ENCODE measurements around the gene ZG16.

ZG16 gene

DNA sequence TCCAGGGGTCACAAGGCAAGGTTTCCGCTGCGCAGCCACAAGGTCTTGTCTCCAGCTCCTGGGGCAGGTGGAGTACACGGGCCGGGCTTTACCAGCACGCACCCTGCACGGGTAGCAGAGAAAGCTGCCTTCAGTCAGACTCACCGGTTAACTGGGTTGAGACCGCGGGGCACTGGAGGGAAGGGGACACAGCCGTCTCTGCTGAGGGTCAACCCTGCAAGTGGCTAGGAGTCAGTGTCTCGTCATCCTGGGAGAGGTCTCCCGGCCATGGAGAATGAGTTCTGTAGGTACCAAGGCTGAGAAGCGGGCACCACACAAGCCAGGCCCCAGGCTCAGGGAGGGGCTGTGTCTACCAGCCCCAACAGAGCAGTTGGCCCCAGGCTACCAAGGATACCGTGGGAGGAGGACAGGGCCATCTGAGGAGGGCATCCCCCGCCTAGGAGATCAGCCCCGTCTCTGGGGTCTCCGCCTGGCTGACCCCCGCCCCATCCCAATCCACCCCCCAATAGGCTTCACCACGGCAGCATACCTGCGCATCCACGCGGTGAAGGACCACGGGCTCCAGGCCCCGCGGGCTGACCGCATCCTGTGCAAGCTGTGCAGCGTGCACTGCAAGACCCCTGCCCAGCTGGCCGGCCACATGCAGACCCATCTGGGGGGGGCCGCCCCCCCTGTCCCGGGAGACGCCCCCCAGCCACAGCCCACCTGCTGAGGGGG, 31.1 kb downstream of the ZG16 start:
- H3K36me3 ChIP-seq (replicated peaks; ENCODE audit: insufficient read depth, low read length): no peaks in the 10 kb centered on the region
- no peak overlapping the region for H3K4me3 ChIP-seq (ENCODE audit: low read length)
- peak overlapping the region; percentile 95; the same call in 1 of the 2 replicates for H3K27ac ChIP-seq (ENCODE audit: low read length)
- DNase-seq: no peak
- no peaks in the 10 kb centered on the region for H3K27me3 ChIP-seq (replicated peaks; ENCODE audit: insufficient read depth, low read length)
- H3K9me2 ChIP-seq (replicated peaks; ENCODE audit: insufficient read depth, low read length): no peaks in the 10 kb centered on the region
- peak overlapping the region; percentile 77 for H3K4me2 ChIP-seq (ENCODE audit: low read depth, low read length)
- H2AFZ ChIP-seq (ENCODE audit: low read length): no peak overlapping the region
- H3K4me1 ChIP-seq (ENCODE audit: low read length): peaks cover 37% of the 10 kb centered on the region
- TF ChIP-seq, protein P1, sequence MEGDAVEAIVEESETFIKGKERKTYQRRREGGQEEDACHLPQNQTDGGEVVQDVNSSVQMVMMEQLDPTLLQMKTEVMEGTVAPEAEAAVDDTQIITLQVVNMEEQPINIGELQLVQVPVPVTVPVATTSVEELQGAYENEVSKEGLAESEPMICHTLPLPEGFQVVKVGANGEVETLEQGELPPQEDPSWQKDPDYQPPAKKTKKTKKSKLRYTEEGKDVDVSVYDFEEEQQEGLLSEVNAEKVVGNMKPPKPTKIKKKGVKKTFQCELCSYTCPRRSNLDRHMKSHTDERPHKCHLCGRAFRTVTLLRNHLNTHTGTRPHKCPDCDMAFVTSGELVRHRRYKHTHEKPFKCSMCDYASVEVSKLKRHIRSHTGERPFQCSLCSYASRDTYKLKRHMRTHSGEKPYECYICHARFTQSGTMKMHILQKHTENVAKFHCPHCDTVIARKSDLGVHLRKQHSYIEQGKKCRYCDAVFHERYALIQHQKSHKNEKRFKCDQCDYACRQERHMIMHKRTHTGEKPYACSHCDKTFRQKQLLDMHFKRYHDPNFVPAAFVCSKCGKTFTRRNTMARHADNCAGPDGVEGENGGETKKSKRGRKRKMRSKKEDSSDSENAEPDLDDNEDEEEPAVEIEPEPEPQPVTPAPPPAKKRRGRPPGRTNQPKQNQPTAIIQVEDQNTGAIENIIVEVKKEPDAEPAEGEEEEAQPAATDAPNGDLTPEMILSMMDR (IDR thresholded peaks at IDR 0.05; ENCODE audit: low read length): no peak
- TF ChIP-seq EZH2phosphoT487 (IDR thresholded peaks at IDR 0.05; ENCODE audit: low read length): no peak
- H4K20me1 ChIP-seq (ENCODE audit: insufficient read depth, low read length): no peaks in the 10 kb centered on the region
- H3F3A ChIP-seq (ENCODE audit: insufficient read depth, low read length): peaks cover 57% of the 10 kb centered on the region
- H3K9ac ChIP-seq (ENCODE audit: low read length): no peak overlapping the region
- H3K79me2 ChIP-seq (ENCODE audit: low read length): peaks cover 32% of the 10 kb centered on the region
- no peaks in the 10 kb centered on the region for H3K9me3 ChIP-seq (replicated peaks; ENCODE audit: insufficient read depth, low read length)

DNA sequence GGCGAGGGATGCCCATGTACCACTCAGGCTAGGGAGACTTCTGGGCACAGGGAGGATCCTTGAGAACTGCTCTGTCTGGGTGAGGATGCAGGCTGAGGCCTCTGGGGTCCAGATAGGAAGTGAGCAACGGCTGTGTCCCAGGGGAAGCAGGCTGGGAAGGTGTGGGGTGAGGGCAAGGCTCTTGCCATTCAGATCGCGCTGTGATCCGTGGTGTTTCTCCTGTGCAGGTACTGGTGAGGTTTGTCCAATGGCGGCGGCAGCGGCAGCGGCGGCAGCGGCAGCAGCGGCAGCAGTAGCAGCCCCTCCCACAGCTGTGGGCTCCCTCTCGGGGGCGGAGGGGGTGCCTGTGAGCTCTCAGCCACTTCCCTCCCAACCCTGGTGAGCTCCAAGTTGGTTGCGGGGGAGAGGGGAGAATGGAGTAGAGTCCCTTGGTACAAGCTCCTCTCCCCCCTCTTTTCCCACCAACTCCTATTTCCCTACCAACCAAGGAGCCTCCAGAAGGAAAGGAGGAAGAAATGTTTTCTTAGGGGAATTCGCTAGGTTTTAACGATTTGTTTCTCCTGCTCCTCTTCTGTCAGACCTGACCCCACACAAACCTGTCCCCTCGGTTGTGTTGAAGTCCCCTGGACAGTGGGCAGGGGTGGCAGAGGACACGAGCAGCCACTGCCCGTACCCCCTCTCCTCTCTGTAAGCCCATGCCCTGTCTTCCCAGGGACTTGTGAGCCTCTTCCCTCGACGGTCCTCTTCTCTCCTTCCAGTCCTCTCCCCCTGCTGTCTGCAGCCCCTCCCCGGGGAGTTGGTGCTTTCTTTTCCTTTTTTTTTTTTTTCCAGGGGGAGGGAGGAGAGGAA, 32.0 kb downstream of the ZG16 start:
- Histone ChIP-seq H3K9me3 (replicated peaks; ENCODE audit: insufficient read depth, low read length) (no peaks in the 10 kb centered on the region), H3K79me2 (ENCODE audit: low read length) (peaks cover 32% of the 10 kb centered on the region), H3K4me1 (ENCODE audit: low read length) (peaks cover 33% of the 10 kb centered on the region), H3K36me3 (replicated peaks; ENCODE audit: insufficient read depth, low read length) (no peaks in the 10 kb centered on the region), H3K27ac (ENCODE audit: low read length) (peak overlapping the region; percentile 95; the same call in 1 of the 2 replicates), H3K9ac (ENCODE audit: low read length) (peak overlapping the region; percentile 19; the same call in 1 of the 2 replicates), H3K4me2 (ENCODE audit: low read depth, low read length) (peak overlapping the region; percentile 89; the same call in 1 of the 2 replicates), H4K20me1 (ENCODE audit: insufficient read depth, low read length) (no peaks in the 10 kb centered on the region), H3F3A (ENCODE audit: insufficient read depth, low read length) (peaks cover 51% of the 10 kb centered on the region), H3K9me2 (replicated peaks; ENCODE audit: insufficient read depth, low read length) (no peaks in the 10 kb centered on the region), H3K4me3 (ENCODE audit: low read length) (no peak overlapping the region), H3K27me3 (replicated peaks; ENCODE audit: insufficient read depth, low read length) (no peaks in the 10 kb centered on the region), H2AFZ (ENCODE audit: low read length) (no peak overlapping the region)
- no peak for DNase-seq
- TF ChIP-seq EZH2phosphoT487 (IDR thresholded peaks at IDR 0.05; ENCODE audit: low read length): no peak
- TF ChIP-seq, protein P1 (IDR thresholded peaks at IDR 0.05; ENCODE audit: low read length): no peak
- no peak for TF ChIP-seq EZH2 (optimal IDR thresholded peaks at IDR 0.05; ENCODE audit: low read depth, low read length)

DNA sequence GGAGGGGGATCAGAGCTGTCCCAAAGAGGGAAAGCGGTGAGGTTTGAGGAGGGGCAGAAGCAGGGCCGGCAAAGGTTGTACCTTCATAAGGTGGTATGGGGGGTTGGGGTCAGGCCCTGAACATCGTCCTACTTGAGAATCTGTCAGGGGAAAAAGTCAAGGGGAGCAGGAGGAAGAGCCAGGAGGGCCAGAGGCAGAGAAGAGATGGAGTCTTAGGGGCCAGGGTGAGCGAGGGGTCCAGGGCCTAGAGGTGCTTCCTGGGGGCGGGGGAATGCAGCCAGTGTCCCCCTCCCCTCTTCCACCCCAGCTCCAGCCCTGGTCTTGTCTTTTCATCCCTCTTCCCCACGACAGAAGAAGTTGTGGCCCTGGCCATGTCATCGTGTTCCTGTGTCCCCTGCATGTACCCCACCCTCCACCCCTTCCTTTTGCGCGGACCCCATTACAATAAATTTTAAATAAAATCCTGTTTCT, 32.7 kb downstream of the ZG16 start:
- peak overlapping the region; percentile 95; the same call in 1 of the 2 replicates for H3K27ac ChIP-seq (ENCODE audit: low read length)
- peaks cover 37% of the 10 kb centered on the region for H3K4me1 ChIP-seq (ENCODE audit: low read length)
- no peaks in the 10 kb centered on the region for H4K20me1 ChIP-seq (ENCODE audit: insufficient read depth, low read length)
- no peaks in the 10 kb centered on the region for H3K9me3 ChIP-seq (replicated peaks; ENCODE audit: insufficient read depth, low read length)
- H3K79me2 ChIP-seq (ENCODE audit: low read length): peaks cover 32% of the 10 kb centered on the region
- TF ChIP-seq, protein P1 (IDR thresholded peaks at IDR 0.05; ENCODE audit: low read length): no peak
- TF ChIP-seq EZH2 (optimal IDR thresholded peaks at IDR 0.05; ENCODE audit: low read depth, low read length) (no peak), EZH2phosphoT487 (IDR thresholded peaks at IDR 0.05; ENCODE audit: low read length) (no peak)
- peaks cover 52% of the 10 kb centered on the region for H3F3A ChIP-seq (ENCODE audit: insufficient read depth, low read length)
- peak overlapping the region; percentile 89; the same call in 1 of the 2 replicates for H3K4me2 ChIP-seq (ENCODE audit: low read depth, low read length)
- no peak for DNase-seq
- no peaks in the 10 kb centered on the region for H3K36me3 ChIP-seq (replicated peaks; ENCODE audit: insufficient read depth, low read length)
- H3K9ac ChIP-seq (ENCODE audit: low read length): peak overlapping the region; percentile 19; the same call in 1 of the 2 replicates
- no peak overlapping the region for H2AFZ ChIP-seq (ENCODE audit: low read length)
- H3K27me3 ChIP-seq (replicated peaks; ENCODE audit: insufficient read depth, low read length): no peaks in the 10 kb centered on the region
- no peak overlapping the region for H3K4me3 ChIP-seq (ENCODE audit: low read length)
- no peaks in the 10 kb centered on the region for H3K9me2 ChIP-seq (replicated peaks; ENCODE audit: insufficient read depth, low read length)

Data from MM.1S (cell line).